Measurements from ENCODE around the gene SLIT3. TPM values are rescaled to one million over a fixed set of nuclear protein-coding genes. Genes with fewer than 3 reads are reported as not detected.

The SLIT3 gene
- total and polyA plus RNA-seq, 4 experiments from 2014 or later, result not detected

GRCh38 chr5:168940712-168941111 lies 360.2 kb downstream of the SLIT3 start:
- no peak for DNase-seq
- Histone ChIP-seq H3K27ac (ENCODE audit: low read depth, low read length) (no peak overlapping the region), H3K9me3 (ENCODE audit: control insufficient read depth in 1 of 2, low read length in 2 of 2) (no peaks in the 10 kb centered on the region), H3K36me3 (ENCODE audit: insufficient read depth, low read length) (no peaks in the 10 kb centered on the region), H3K4me1 (ENCODE audit: insufficient read depth, low read length) (no peaks in the 10 kb centered on the region), H3K27me3 (ENCODE audit: insufficient read depth, low read length) (no peaks in the 10 kb centered on the region), H3K4me3 (ENCODE audit: low read length in 2 of 2) (no peak overlapping the region)
- Mint-ChIP-seq H3K4me1 (no peaks in the 10 kb centered on the region), H3K36me3 (no peaks in the 10 kb centered on the region), H3K9me3 (no peaks in the 10 kb centered on the region), H3K27me3 (no peaks in the 10 kb centered on the region), H3K4me3 (no peak overlapping the region), H3K27ac (no peak overlapping the region)
- POLR2A ChIA-PET (ENCODE audit: partially characterized antibody), result no interaction called here
- intact Hi-C loops (cut with micrococcal nuclease), result no loop called here
- CTCF ChIA-PET (ENCODE audit: partially characterized antibody), result no interaction called here

GRCh38 chr5:168939887-168940544 lies 360.9 kb downstream of the SLIT3 start:
- H3K4me3 Mint-ChIP-seq, result no peak overlapping the region
- ChIA-PET POLR2A (ENCODE audit: partially characterized antibody) (no interaction called here), CTCF (ENCODE audit: partially characterized antibody) (no interaction called here)
- no peaks in the 10 kb centered on the region for H3K36me3 ChIP-seq (ENCODE audit: insufficient read depth, low read length)
- H3K27ac Mint-ChIP-seq, result no peak overlapping the region
- no peaks in the 10 kb centered on the region for H3K9me3 ChIP-seq (ENCODE audit: control insufficient read depth in 1 of 2, low read length in 2 of 2)
- H3K36me3 Mint-ChIP-seq, result no peaks in the 10 kb centered on the region
- no peaks in the 10 kb centered on the region for H3K27me3 Mint-ChIP-seq
- H3K4me1 Mint-ChIP-seq, result no peaks in the 10 kb centered on the region
- no peak for DNase-seq
- H3K4me1 ChIP-seq (ENCODE audit: insufficient read depth, low read length), result no peaks in the 10 kb centered on the region
- no peak overlapping the region for H3K27ac ChIP-seq (ENCODE audit: low read depth, low read length)
- H3K4me3 ChIP-seq (ENCODE audit: low read length in 2 of 2), result no peak overlapping the region
- no peaks in the 10 kb centered on the region for H3K9me3 Mint-ChIP-seq
- H3K27me3 ChIP-seq (ENCODE audit: insufficient read depth, low read length), result no peaks in the 10 kb centered on the region
- intact Hi-C loops (cut with micrococcal nuclease), result no loop called here

GRCh38 chr5:168939156-168939800 lies 361.7 kb downstream of the SLIT3 start:
- no peak overlapping the region for H3K4me3 Mint-ChIP-seq
- ChIA-PET POLR2A (ENCODE audit: partially characterized antibody) (no interaction called here), CTCF (ENCODE audit: partially characterized antibody) (no interaction called here)
- H3K4me3 ChIP-seq (ENCODE audit: low read length in 2 of 2), result no peak overlapping the region
- no peak overlapping the region for H3K27ac ChIP-seq (ENCODE audit: low read depth, low read length)
- H3K27me3 ChIP-seq (ENCODE audit: insufficient read depth, low read length), result no peaks in the 10 kb centered on the region
- H3K36me3 Mint-ChIP-seq, result no peaks in the 10 kb centered on the region
- no peaks in the 10 kb centered on the region for H3K4me1 Mint-ChIP-seq
- no peak overlapping the region for H3K27ac Mint-ChIP-seq
- DNase-seq, result no peak
- no peaks in the 10 kb centered on the region for H3K4me1 ChIP-seq (ENCODE audit: insufficient read depth, low read length)
- intact Hi-C loops (cut with micrococcal nuclease), result no loop called here
- H3K27me3 Mint-ChIP-seq, result no peaks in the 10 kb centered on the region
- H3K9me3 ChIP-seq (ENCODE audit: control insufficient read depth in 1 of 2, low read length in 2 of 2), result no peaks in the 10 kb centered on the region
- H3K36me3 ChIP-seq (ENCODE audit: insufficient read depth, low read length), result no peaks in the 10 kb centered on the region
- no peaks in the 10 kb centered on the region for H3K9me3 Mint-ChIP-seq

- POLR2A ChIA-PET (ENCODE audit: partially characterized antibody), result no interaction called here
- no peak for DNase-seq
- peaks cover 0 to 2% of the 10 kb centered on the region in 2 donors for H3K27me3 Mint-ChIP-seq
- Histone ChIP-seq H3K27ac (ENCODE audit: low read depth, low read length) (no peak overlapping the region), H3K27me3 (ENCODE audit: insufficient read depth, low read length) (no peaks in the 10 kb centered on the region), H3K9me3 (ENCODE audit: control insufficient read depth in 1 of 2, low read length in 2 of 2) (no peaks in the 10 kb centered on the region), H3K36me3 (ENCODE audit: insufficient read depth, low read length) (no peaks in the 10 kb centered on the region), H3K4me3 (ENCODE audit: low read length in 2 of 2) (no peak overlapping the region), H3K4me1 (ENCODE audit: insufficient read depth, low read length) (no peaks in the 10 kb centered on the region)
- no peaks in the 10 kb centered on the region for H3K36me3 Mint-ChIP-seq
- no peaks in the 10 kb centered on the region for H3K4me1 Mint-ChIP-seq
- no peak overlapping the region for H3K27ac Mint-ChIP-seq
- H3K4me3 Mint-ChIP-seq, result no peak overlapping the region
- intact Hi-C loops (cut with micrococcal nuclease), result no loop called here
- H3K9me3 Mint-ChIP-seq, result no peaks in the 10 kb centered on the region
- CTCF ChIA-PET (ENCODE audit: partially characterized antibody), result no interaction called here
These were observed 364.4 kb downstream of the SLIT3 start for GRCh38 chr5:168936511-168936910.

- Mint-ChIP-seq H3K27ac (no peak overlapping the region), H3K9me3 (no peaks in the 10 kb centered on the region), H3K4me1 (no peaks in the 10 kb centered on the region), H3K36me3 (no peaks in the 10 kb centered on the region), H3K27me3 (peaks cover 0 to 2% of the 10 kb centered on the region in 2 donors), H3K4me3 (no peak overlapping the region)
- Histone ChIP-seq H3K27me3 (ENCODE audit: insufficient read depth, low read length) (no peaks in the 10 kb centered on the region), H3K36me3 (ENCODE audit: insufficient read depth, low read length) (no peaks in the 10 kb centered on the region), H3K4me3 (ENCODE audit: low read length in 2 of 2) (no peak overlapping the region), H3K4me1 (ENCODE audit: insufficient read depth, low read length) (no peaks in the 10 kb centered on the region), H3K9me3 (ENCODE audit: control insufficient read depth in 1 of 2, low read length in 2 of 2) (no peaks in the 10 kb centered on the region), H3K27ac (ENCODE audit: low read depth, low read length) (no peak overlapping the region)
- POLR2A ChIA-PET (ENCODE audit: partially characterized antibody), result no interaction called here
- intact Hi-C loops (cut with micrococcal nuclease), result no loop called here
- no peak for DNase-seq
- CTCF ChIA-PET (ENCODE audit: partially characterized antibody), result interaction anchor here (1.1 kb wide), 1 partner anchor 9 kb away, joined by 3 read pairs; no protein-coding TSS in a partner anchor
These were observed 365.8 kb downstream of the SLIT3 start for GRCh38 chr5:168935183-168935582.

- intact Hi-C loops (cut with micrococcal nuclease), result no loop called here
- H3K36me3 Mint-ChIP-seq, result no peaks in the 10 kb centered on the region
- H3K4me3 ChIP-seq (ENCODE audit: low read length in 2 of 2), result no peak overlapping the region
- no peak overlapping the region for H3K27ac Mint-ChIP-seq
- DNase-seq, result no peak
- H3K9me3 Mint-ChIP-seq, result no peaks in the 10 kb centered on the region
- no peaks in the 10 kb centered on the region for H3K4me1 Mint-ChIP-seq
- H3K4me3 Mint-ChIP-seq, result no peak overlapping the region
- ChIA-PET CTCF (ENCODE audit: partially characterized antibody) (no interaction called here), POLR2A (ENCODE audit: partially characterized antibody) (no interaction called here)
- H3K4me1 ChIP-seq (ENCODE audit: insufficient read depth, low read length), result no peaks in the 10 kb centered on the region
- H3K9me3 ChIP-seq (ENCODE audit: control insufficient read depth in 1 of 2, low read length in 2 of 2), result no peaks in the 10 kb centered on the region
- H3K36me3 ChIP-seq (ENCODE audit: insufficient read depth, low read length), result no peaks in the 10 kb centered on the region
- H3K27me3 Mint-ChIP-seq, result peaks cover 0 to 2% of the 10 kb centered on the region in 2 donors
- no peaks in the 10 kb centered on the region for H3K27me3 ChIP-seq (ENCODE audit: insufficient read depth, low read length)
- no peak overlapping the region for H3K27ac ChIP-seq (ENCODE audit: low read depth, low read length)
These were observed 366.8 kb downstream of the SLIT3 start for GRCh38 chr5:168934169-168934568.

GRCh38 chr5:168932400-168933189 lies 368.3 kb downstream of the SLIT3 start:
- Histone ChIP-seq H3K36me3 (ENCODE audit: insufficient read depth, low read length) (no peaks in the 10 kb centered on the region), H3K27me3 (ENCODE audit: insufficient read depth, low read length) (no peaks in the 10 kb centered on the region), H3K4me3 (ENCODE audit: low read length in 2 of 2) (no peak overlapping the region), H3K4me1 (ENCODE audit: insufficient read depth, low read length) (no peaks in the 10 kb centered on the region), H3K9me3 (ENCODE audit: control insufficient read depth in 1 of 2, low read length in 2 of 2) (no peaks in the 10 kb centered on the region), H3K27ac (ENCODE audit: low read depth, low read length) (no peak overlapping the region)
- intact Hi-C loops (cut with micrococcal nuclease), result no loop called here
- Mint-ChIP-seq H3K36me3 (no peaks in the 10 kb centered on the region), H3K4me3 (no peak overlapping the region), H3K4me1 (no peaks in the 10 kb centered on the region), H3K27ac (no peak overlapping the region), H3K27me3 (peaks cover 2 to 5% of the 10 kb centered on the region in 2 donors), H3K9me3 (no peaks in the 10 kb centered on the region)
- no peak for DNase-seq
- ChIA-PET CTCF (ENCODE audit: partially characterized antibody) (interaction anchor here (0.9 kb wide), 1 partner anchor 10 kb away, joined by 3 read pairs; no protein-coding TSS in a partner anchor), POLR2A (ENCODE audit: partially characterized antibody) (no interaction called here)

Data from CD4-positive, alpha-beta memory T cell (primary cell).